Activated T-cell treated with anti-CD3 and anti-CD28 coated beads, Interleukin-2, amount 50 U/mL, for 24 hours (primary cell): ENCODE data around the gene KBTBD6.
"Not testable (repeated sequence)": the region's sequence is repeated elsewhere in the genome, so short reads cannot be mapped to it uniquely, and the experiment has no call there.

ENCODE experiments used
- DNase-seq: peaks from one replicate; pipeline ENCODE4 v3.0.0-alpha.2; 2020
- H3K27ac Mint-ChIP-seq: 2 replicates; pipeline ENCODE4 v1.8.0; 2020; ENCODE audit warnings: mild to moderate bottlenecking, mixed read lengths
- H3K27me3 Mint-ChIP-seq: 2 replicates; pipeline ENCODE4 v1.8.0; 2020; ENCODE audit warnings: mixed read lengths
- H3K36me3 Mint-ChIP-seq: 2 replicates; pipeline ENCODE4 v1.8.0; 2020; ENCODE audit warnings: low read depth, mixed read lengths
- H3K4me1 Mint-ChIP-seq: 2 replicates; pipeline ENCODE4 v1.8.0; 2020; ENCODE audit warnings: low read depth, mixed read lengths
- H3K4me3 Mint-ChIP-seq: 2 replicates; pipeline ENCODE4 v1.8.0; 2020; ENCODE audit warnings: mild to moderate bottlenecking, moderate library complexity, mixed read lengths
- H3K9me3 Mint-ChIP-seq: 2 replicates; pipeline ENCODE4 v1.8.0; 2020; ENCODE audit warnings: mixed read lengths

KBTBD6 gene

DNA sequence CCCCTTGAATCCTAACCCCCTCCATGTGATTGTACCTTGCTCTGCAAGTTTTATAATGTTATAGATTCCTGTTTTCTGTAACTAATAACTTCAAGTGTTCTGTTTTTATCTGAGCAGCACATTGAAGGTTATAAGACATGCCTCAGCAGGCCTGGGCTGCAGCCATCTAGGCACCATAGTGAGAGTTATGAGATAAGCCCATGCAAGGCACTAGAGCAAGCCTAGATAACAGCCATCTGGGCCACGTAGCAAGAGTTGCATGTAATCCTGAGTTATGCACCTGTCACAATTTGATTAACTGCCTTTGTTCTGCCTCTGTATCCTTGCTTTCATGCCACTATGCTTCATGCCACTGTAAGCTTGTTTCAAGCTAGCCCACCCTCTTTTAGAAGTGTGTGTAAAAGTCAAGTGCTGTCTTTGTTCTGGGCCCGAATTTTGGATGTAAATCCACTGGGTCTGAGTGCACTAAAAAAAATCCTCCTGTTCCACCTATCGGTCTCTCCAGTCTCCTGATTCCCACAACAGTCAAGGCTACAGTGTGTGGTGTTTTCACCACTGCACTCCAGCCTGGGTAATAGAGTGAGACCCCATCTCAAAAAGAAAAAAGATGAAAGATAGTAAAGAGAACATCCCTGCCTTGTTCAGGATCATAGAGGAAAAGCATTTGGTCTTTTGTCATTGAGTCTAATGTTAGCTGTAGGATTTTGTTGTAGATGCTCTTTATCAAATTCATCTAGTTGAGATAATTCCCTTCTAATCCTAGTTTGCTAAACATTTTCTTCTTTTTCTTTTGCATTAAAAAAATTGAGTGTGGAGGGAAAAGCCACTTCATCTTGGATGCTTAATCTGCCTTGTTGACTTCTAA is 16.0 kb upstream of the KBTBD6 start:
- Mint-ChIP-seq H3K4me1 (no peaks in the 10 kb centered on the region), H3K9me3 (peaks cover 54% of the 10 kb centered on the region), H3K27me3 (no peaks in the 10 kb centered on the region), H3K4me3 (no peak overlapping the region), H3K36me3 (peaks cover 64% of the 10 kb centered on the region), H3K27ac (no peak overlapping the region)
- DNase-seq = no peak

DNA sequence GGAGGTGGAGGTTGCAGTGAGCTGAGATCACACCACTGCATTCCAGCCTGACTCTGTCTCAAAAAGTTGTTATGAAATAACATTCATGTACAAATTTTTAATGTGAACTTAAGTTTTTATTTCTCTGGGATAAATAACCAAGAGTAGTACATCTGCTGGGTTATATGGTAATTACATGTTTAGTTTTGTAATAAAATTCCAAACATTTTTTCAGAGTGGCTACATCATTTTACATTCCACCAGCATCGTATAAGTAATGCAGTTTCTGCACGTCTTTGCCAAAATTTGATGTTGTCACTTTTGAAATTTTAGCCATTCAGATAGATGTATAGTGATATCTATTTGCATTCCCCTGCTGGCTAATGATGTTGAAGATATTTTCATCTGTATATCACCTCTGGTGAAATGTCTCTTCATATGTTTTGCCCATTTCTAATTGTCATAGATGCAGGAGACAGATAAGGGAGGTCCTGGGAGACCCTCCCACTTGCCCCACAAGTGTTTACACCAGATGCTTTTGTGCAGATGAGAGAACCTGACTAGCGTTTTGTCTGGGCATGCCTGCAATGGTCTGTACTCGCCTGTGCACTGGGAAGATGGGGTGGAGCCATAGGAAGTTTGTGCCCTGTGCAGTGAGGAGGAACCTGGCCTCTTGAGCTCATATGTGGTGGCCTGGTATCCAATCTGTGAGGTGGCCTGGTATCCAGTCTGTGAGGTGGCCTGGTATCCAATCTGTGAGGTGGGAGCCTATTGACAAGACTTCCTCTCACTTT is 12.7 kb upstream of the KBTBD6 start:
- Mint-ChIP-seq H3K27me3 (no peaks in the 10 kb centered on the region), H3K36me3 (peaks cover 40% of the 10 kb centered on the region), H3K4me3 (no peak overlapping the region), H3K27ac (no peak overlapping the region), H3K9me3 (peaks cover 29% of the 10 kb centered on the region), H3K4me1 (no peaks in the 10 kb centered on the region)
- no peak for DNase-seq

DNA sequence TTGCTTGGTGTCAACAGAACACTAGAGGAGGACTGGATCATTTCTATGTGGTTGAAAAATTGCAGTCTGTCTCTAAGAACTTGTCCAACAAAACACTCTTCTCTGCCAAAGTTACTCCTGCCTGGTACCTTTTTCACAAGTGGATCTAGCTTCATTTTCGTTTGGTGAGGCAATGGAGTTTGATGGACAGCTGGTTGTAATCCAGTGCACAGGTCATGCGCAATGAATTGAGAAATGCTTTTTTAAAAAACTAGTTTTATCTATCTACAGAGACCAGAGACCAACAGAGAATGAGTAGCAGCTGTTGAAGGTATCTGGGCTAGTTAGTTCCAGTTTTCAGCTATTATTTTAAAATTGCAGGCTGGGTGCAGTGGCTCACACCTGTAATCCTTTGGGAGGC is 12.0 kb upstream of the KBTBD6 start:
- no peak for DNase-seq
- Mint-ChIP-seq H3K9me3 (peaks cover 21% of the 10 kb centered on the region), H3K4me3 (no peak overlapping the region), H3K27ac (no peak overlapping the region), H3K27me3 (no peaks in the 10 kb centered on the region), H3K4me1 (peaks cover 4% of the 10 kb centered on the region), H3K36me3 (peaks cover 33% of the 10 kb centered on the region)

DNA sequence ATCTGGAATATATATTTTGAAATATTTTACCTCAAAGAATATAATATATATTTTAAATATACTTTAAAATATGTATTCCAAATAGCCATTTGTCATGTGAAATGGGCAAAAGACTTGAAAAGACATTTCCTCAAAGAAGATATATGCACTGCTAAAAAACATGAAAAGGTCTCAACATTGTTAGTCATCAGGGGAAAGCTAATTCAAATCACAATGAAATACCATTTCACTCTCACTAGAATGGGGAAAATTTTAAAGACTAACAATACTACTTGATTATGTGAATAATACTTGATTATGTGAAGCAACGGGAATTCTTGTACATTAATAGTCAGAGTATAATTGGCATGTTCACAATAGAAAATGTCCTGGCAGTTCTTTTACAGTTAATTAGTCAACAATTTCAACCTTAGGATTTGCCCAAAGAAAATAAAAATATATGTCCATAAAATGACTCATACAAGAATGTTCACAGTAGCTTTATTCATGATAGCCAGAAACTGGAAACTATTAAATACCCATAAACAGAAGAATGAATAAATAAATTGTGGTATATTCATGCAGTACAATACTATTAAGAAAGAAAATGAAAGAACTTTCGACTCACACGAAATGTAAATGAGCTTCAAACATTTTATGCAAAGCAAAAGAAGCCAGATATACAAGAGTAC is 6.8 kb upstream of the KBTBD6 start:
- no peaks in the 10 kb centered on the region for H3K36me3 Mint-ChIP-seq
- H3K4me3 Mint-ChIP-seq = no peak overlapping the region
- no peak overlapping the region for H3K27ac Mint-ChIP-seq
- H3K27me3 Mint-ChIP-seq = no peaks in the 10 kb centered on the region
- peaks cover 20% of the 10 kb centered on the region for H3K4me1 Mint-ChIP-seq
- no peak for DNase-seq
- H3K9me3 Mint-ChIP-seq = no peaks in the 10 kb centered on the region

GRCh38 chr13:41137951-41138350 is 5.3 kb upstream of the KBTBD6 start:
- no peaks in the 10 kb centered on the region for H3K27me3 Mint-ChIP-seq
- DNase-seq = no peak
- no peaks in the 10 kb centered on the region for H3K9me3 Mint-ChIP-seq
- peaks cover 2% of the 10 kb centered on the region for H3K36me3 Mint-ChIP-seq
- peaks cover 31% of the 10 kb centered on the region for H3K4me1 Mint-ChIP-seq
- H3K4me3 Mint-ChIP-seq = no peak overlapping the region
- peak overlapping the region; percentile 12 for H3K27ac Mint-ChIP-seq

GRCh38 chr13:41137241-41137640 is 4.6 kb upstream of the KBTBD6 start:
- no peak for DNase-seq
- Mint-ChIP-seq H3K36me3 (peaks cover 10% of the 10 kb centered on the region), H3K27me3 (no peaks in the 10 kb centered on the region), H3K27ac (no peak overlapping the region), H3K4me1 (peaks cover 34% of the 10 kb centered on the region), H3K9me3 (no peaks in the 10 kb centered on the region), H3K4me3 (no peak overlapping the region)

GRCh38 chr13:41136396-41137031 is 3.9 kb upstream of the KBTBD6 start:
- no peak for DNase-seq
- Mint-ChIP-seq H3K4me3 (no peak overlapping the region), H3K9me3 (no peaks in the 10 kb centered on the region), H3K27me3 (no peaks in the 10 kb centered on the region), H3K36me3 (peaks cover 17% of the 10 kb centered on the region), H3K27ac (no peak overlapping the region), H3K4me1 (peaks cover 40% of the 10 kb centered on the region)

DNA sequence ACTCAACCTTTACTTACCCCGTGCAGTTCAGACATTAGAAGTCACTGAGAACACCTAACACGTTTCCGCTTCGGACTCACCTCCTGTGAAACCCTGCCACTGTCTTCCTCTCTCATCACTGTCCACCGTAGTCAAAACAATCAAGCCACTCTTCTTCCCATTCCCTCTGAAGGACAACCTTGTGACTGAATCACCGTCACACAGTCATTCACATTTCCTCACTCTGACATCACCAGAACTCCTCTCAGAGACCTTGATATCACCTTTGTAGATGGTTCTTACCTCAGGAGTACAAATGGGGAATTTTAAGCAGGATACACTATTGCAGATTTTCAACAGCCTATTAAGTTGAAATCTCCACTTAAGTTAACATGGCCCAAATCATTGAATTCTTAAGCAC is 1.3 kb upstream of the KBTBD6 start:
- Mint-ChIP-seq H3K27me3 (no peaks in the 10 kb centered on the region), H3K9me3 (no peaks in the 10 kb centered on the region), H3K36me3 (peaks cover 31% of the 10 kb centered on the region), H3K27ac (peak overlapping the region; percentile 96), H3K4me1 (peaks cover 48% of the 10 kb centered on the region), H3K4me3 (peak overlapping the region; percentile 93)
- no peak for DNase-seq

DNA sequence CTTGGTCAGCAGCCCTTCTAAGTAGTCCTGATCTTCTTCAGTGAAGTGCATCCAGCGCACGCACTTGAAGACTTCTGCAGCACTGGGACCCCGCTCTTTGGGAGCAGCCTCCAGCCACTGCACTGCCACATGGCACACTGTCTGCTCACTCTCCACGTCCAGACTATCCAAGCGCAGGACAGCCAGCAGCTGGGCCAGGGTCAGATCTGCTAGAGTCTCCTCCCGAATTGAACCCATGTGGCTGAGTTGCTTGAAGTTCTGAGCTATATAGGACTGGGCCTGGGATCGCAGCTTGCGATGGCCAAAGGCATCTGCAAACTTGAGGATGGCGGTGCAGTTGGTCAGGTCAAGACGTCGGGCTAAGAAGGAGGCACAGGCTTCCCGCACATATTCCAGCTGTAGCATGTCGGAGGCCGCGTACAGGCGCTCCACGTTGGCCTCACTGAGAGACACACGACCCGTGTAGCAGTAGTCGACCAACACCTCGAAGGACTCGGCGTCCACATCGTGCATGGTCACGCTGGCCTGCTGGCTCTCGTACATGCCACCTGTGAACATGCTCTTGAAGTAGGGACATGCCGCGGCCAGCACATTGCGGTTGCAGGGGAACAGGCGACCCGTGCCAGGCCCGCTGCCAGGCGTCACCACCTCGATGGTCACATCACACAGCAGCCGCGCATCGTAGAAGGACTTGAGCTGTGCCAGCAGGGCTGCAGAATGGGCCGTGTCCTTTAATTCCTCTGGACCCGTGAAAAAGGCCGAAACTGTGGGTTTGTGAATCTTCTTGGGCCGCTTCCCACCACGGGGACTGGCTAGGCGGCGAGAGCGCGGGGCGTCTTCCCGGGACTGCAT is 716 bp downstream of the KBTBD6 start:
- H3K27me3 Mint-ChIP-seq = not testable (repeated sequence)
- Mint-ChIP-seq H3K36me3 (peaks cover 46% of the 10 kb centered on the region), H3K4me3 (peak overlapping the region; percentile 93)

DNA sequence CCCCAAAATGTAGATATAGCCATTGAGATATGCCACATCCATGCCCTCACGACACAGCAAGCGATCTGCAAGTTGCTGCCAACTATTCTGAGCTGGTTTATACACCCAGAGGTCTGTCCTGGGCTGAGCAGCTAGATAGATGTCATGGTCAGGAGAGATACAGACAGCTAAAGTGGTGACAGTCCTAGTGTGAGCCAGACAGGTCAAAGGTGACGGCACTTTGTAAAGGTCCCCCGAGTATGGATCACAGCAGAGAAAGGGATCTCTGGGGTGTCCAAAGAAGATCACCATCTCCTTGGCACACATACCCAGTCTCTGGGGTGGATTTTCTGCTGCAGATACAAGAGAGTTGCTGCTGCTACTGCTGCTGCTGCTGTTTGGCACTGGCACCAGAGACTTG is 1.4 kb downstream of the KBTBD6 start:
- Mint-ChIP-seq H3K4me1 (peaks cover 49% of the 10 kb centered on the region), H3K27ac (peak overlapping the region; percentile 19), H3K4me3 (peak overlapping the region; percentile 93), H3K36me3 (peaks cover 52% of the 10 kb centered on the region)
- H3K27me3 Mint-ChIP-seq, H3K9me3 Mint-ChIP-seq, DNase-seq: not testable (repeated sequence)

More for the DNA sequence above, 716 bp downstream of the KBTBD6 start:
- not testable (repeated sequence) for H3K9me3 Mint-ChIP-seq
- Mint-ChIP-seq H3K4me1 (peaks cover 49% of the 10 kb centered on the region), H3K27ac (peak overlapping the region; percentile 96)
- peak; percentile 34 for DNase-seq

DNA sequence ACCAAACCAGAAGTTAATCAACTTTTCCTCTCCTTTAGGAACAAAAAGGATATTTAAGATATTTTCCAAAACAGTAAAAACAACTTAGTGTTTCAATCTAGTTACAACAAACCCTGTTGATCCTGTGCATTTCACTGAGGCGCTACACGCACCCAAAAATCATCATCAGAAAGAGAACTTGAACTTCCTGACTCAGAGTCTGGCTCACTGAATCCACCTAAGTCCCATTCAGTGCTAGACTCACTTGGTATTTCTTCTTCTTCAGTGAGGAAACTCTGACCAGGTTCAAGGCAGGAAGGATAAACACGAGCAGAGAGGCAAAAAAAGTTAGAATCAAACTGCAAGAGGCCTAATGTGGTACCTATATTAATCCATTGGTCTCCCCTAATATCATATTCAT is 2.2 kb downstream of the KBTBD6 start:
- Mint-ChIP-seq H3K9me3 (no peaks in the 10 kb centered on the region), H3K36me3 (peaks cover 59% of the 10 kb centered on the region)

DNA sequence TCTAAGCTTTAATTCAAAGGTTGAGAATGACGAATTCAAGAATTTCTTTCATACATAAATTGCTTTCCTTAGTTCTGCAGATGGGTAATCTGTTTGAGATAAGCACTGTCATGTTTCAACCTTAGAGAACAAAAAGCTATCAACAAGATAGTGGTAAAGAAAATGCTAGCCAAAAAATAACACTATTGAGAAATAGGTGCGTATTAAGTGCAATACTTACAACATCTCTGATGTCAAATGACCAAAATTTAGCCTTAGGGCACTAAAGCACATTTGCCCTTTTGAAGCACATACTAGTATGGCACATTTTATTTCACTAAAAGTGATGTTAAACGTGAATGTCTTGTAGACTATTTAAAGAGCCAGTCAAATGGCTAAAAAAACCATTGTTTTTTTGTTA is 4.9 kb downstream of the KBTBD6 start:
- Mint-ChIP-seq H3K4me3 (no peak overlapping the region), H3K4me1 (peaks cover 44% of the 10 kb centered on the region), H3K27ac (no peak overlapping the region), H3K36me3 (peaks cover 57% of the 10 kb centered on the region), H3K9me3 (no peaks in the 10 kb centered on the region), H3K27me3 (no peaks in the 10 kb centered on the region)
- DNase-seq = no peak

More for the DNA sequence above, 2.2 kb downstream of the KBTBD6 start:
- Mint-ChIP-seq H3K4me3 (peak overlapping the region; percentile 93), H3K27ac (peak overlapping the region; percentile 19), H3K4me1 (peaks cover 49% of the 10 kb centered on the region), H3K27me3 (no peaks in the 10 kb centered on the region)
- no peak for DNase-seq

DNA sequence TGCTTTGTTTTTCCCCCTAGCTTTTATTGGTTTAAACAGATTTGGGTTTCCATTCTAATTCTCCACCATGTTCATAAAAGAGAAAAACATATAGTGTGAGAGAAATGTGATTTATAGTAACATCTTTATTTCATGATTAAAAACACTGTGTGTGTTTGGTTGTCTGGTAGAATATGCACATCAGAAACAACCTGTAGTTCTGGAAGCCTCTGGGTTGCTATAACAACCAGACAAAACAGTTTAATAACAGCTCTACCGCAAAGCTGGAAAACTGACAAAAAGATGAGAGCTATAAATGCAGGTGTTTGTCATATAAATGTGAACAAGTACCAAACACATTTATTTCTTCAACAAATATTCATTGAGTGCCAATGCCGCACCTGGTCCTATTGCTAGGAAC is 9.8 kb downstream of the KBTBD6 start:
- H3K4me3 Mint-ChIP-seq = no peak overlapping the region
- peaks cover 22% of the 10 kb centered on the region for H3K36me3 Mint-ChIP-seq
- H3K9me3 Mint-ChIP-seq = no peaks in the 10 kb centered on the region
- H3K27ac Mint-ChIP-seq = no peak overlapping the region
- peaks cover 9% of the 10 kb centered on the region for H3K4me1 Mint-ChIP-seq
- no peaks in the 10 kb centered on the region for H3K27me3 Mint-ChIP-seq
- DNase-seq = no peak
